ENCODE results near the gene ADAMTS8.
A peak's percentile ranks its signal among the peaks of the same experiment; 100 is the strongest.

The ADAMTS8 gene

DNA sequence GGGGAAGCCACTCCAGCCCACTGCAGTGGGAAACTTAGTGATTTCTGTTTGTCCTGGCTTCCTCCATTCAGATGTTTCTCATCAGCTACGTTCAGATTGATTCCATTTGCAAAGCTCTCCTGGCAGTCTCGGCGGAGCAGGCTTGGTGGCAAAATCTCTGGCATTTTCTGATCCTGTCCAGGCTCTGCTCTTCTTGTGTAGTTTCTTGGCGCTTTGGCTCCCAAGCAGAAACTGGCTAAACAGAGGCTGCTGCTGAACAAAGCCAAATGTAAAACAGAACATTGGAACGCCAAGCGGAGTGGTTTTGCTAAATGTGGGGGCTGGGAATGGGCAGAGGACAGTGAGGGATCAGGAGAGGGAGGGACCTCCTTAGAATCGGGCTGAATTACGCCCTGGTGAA is 36.7 kb downstream of the ADAMTS8 start:
- no peak for DNase-seq

DNA sequence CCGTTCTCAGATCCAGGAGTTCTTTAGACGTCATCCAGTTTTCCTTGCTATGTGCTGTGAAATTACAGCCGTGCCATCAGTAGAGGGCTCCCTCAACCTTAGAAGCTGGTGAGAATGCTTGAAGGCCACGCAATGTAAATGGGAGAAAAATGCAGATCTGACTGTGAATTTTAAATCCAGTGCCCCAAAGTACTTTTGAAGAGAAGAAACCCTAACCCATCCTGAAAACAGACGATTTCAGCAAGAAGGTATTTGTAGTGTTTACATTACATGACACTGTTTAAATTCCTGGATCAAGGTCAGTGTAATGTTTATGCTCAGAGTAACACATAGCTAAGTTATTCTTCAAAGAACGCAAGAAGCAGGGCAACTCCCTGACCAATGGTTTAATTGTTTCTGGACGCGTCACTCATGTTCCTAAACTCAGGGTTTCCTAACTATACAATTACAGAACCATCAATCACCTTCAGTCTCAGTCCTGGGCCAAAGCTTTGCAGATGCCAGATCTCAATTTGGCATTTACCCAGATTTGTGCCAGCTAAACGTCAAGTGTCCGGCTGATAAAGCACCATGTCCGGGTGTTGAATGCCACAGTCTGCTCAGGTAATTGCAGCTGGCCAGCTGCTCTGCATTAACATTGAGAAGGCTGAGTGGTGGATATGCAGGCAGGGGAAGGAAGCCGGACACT is 38.2 kb downstream of the ADAMTS8 start:
- peak; percentile 13 for DNase-seq

DNA sequence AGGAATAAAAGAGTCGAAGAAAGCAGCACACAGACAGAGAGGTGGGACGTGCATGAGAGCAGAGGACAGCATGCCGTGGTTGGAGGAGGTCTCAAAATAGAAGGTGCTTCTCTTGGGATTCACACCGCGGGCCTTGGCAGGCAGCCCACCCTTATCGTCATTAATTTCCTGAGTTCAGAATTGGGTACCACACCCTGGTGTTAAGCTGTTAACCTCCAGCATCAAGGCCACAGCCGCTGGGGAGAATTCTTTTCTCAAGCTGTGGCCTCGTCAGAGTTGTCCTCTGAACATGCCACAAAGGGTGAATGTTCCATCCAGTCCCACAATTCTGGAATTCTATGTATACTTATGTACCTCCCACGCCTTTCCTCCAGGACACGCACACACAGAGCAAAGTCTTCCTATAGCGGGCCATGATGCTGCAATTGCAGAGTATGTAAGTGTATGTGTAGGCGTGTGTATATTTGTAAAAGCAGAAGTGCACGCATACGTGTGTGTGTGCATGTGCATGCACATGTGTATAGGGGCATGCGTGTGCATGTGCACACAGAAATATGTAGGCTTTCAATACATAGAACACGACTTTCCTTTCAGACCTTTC is 39.0 kb downstream of the ADAMTS8 start:
- DNase-seq: peak; percentile 4

DNA sequence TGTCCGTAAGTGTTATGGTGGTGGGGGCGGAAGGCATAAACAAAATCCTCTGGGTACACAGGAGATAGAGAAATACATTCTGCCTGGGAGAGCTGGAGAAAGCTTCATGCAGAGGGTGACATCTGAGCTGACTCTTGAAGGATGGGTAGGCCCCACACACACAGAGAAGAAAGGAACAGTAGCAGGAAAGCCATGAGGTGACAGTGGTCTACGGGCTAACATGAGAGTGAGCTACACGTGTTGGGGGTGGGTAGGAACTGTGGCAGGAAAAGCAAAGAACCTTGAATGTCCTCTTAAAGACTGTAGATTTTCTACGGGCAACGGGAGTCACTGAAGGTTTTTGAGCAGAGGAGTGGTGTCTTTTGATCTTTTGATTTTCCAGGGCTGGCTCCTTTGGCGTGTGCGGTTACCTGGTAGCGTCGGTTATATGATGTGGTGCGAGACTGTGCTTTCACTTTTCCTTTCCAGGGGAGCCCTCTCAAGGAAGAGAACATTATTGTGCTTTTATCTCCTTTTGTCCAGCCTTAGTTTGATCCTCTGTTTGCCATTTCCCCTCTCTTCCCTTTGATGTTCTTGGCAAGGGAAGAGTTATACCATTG is 39.7 kb downstream of the ADAMTS8 start:
- DNase-seq: no peak

DNA sequence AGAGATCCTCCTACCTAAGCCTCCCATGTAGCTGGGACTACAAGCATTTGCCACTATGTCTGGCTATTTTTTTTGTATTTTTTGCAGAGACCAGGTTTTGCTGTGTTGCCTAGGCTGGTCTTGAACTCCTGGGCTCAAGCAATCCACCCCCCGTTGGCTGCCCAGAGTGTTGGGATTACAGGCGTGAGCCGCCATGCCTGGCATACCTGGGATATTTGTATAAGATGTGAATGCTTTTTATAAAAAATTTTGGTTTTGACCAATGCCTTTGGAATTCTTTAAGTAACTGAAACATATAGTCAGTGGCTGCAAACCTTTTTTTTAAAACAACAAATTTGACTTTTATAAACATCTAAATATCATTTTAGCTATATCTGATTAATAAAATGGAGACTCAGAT is 42.4 kb downstream of the ADAMTS8 start:
- no peak for DNase-seq

DNA sequence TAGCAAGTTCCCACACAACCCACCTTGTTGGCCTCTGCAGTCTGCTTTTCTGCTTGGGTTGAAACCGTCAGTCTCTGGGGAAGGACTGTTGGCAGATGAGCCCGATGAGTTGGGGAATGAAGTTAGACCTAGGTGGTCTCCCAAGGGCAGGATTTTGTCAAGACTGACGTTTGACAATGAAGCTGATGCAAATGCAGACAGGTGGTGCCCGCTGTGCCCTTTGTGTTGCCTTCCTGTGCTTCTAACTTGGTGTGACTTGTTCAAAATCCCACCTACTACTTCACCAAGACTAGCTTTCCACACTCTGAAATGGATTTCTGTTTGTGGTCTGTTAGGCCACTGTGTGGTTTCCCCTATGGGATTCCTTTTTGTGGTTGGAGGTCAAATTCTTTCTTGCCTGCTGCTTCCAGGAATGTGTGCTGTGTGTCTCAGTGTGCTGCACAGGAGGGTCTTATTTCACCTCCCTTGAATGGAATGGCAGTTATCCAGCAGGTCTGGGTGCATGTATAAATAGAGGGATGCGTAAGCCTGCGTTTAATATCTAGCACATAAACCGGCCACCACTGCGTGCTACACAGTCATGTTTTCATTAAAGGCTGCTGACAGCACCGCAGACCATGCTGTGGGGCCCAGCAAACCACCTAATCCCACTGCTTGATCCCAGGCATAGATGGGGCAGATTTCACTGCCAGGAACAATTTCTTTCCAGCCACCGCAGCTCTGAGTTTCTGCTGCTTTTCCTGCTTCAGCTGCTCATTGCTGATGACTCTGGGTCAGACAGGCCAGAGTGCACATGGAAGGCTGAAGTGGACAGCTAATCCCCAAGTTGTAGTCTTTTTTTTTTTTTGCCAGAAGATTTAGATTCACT is 44.8 kb downstream of the ADAMTS8 start:
- DNase-seq: no peak

DNA sequence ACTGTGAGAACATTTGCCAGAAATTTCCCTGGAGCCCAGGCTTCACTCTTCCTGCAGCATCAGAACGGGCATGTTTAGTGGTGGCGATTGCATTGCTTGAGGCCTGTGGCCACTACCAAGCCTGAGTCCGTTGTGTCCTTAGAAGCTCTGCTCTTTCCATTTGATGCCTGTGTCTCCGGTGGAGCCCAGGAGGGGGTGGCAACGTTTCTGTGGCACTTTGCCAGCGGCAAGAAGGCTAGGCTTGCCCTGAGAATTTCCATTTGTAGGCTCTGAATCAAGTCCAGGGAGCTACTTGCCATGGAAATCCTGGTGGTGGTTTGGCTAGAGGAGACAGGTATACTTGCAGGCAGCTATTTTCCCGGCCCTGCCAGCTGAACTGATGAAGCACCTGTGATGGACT is 47.1 kb downstream of the ADAMTS8 start:
- peak; percentile 5 for DNase-seq

DNA sequence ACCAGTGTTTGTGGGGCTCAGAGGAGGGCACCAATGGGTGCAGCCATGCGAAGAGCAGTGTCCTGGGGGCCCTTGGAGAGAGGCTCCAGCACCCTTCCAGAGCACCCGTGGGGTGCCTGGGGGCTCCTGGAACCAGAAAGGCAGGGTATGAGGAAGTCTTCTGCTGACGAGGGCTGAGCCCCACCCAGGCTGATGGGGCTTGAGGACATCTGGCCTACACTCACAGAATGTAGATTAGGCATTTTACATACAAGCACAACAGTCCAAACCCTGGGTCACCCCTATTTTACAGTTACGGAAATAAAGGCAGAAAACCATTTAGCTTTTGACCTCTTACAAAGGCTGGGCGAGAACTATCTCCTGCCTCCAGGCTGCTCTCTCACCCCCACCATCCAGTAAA is 47.6 kb downstream of the ADAMTS8 start:
- DNase-seq: no peak

DNA sequence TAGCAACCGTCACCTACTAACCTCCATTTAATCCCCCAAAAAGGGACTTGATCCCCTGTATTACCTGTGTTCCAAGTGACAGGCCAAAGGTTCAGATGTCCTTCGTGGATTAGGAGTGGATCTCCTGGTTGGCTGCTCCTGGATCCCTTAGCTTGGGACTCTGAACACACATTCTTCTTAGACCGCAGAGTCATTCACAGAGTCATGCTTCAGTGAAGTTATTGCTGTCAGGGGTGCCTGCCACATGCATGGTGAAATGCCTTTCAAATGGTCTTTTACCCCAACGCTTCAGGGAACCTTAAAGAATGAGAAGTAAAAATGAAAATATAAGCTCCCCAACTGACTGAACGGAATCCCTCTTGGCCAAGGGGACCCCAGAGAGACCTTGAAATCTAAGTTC is 49.1 kb downstream of the ADAMTS8 start:
- DNase-seq: no peak

DNA sequence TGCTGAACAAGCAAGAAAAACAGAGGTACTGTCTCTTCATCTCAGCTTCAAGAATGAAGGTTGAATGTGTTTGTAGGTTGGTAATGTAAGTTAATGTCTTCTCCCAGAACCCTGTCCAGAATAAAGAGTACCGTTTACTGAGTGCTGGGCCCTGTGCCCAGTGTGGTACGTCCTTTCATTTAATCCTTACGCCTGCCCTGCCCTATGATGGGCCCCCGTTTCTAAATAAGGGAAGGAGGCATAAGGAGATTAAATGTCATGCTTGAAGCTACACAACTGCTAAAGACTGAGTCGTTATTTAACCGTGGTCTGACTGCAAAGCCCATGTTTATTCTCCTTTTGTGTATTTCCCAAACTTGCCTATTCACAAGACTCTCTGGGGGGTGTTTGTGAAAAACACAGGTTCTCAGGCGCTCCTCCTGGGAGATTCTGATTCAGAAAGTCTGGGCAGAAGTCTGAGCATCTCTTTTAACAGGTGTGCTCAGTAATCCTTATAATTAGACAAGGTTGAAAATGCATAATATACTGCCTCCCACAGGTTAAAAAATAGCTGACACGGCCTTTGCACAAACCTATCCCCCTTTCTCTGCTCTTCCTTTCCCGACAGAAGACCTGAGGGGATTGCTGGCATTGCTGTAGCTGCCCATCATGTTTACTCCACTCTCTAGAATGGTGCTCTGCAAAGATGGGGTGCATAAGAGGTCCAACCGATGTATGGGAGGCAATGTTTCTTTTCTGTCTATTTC is 57.4 kb downstream of the ADAMTS8 start:
- DNase-seq: peak; percentile 7

DNA sequence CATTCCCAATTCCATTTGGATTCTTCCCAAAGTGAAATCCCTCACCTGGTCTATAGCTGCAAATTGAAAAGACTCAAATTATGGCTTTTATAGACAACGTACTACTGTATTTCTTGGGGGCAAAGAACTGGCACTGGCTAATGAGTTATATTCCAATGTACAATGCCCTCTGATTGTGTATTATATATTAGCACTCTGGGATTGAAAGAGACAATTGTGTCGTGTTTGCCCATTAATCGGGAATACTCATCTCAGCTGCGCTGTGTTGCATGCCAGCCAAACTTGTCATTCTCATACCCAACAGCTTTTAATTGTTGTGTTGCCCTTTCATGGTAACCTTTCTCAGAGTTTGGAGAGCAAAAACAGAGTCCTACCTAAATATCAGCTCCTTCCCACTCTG is 58.7 kb downstream of the ADAMTS8 start:
- DNase-seq: no peak

DNA sequence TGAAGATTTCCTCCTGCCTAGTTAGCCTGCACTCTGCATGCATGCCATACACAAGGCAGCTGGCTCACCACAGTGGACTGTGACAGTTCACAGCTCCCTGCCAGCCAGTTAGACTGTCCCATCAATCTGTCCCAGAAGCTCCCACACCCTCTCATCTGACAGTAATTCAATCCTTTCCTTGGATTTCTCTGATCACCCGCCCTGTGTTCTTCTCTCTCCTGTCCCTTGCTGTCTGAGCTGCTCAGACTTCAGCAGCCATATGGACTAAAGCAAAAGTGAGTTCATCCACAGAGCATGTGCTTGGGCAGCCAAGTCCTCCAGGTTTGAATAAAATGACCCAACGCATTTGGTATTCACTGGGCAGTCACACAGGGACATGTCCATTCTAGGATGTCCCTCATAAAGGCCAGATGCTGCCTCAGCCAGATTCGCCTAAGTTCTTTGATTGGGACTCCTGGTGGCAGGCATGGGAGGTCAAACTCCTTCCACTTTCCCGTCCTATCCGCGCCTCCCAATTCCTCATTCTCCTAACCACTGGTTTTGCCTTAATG is 59.2 kb downstream of the ADAMTS8 start:
- no peak for DNase-seq

DNA sequence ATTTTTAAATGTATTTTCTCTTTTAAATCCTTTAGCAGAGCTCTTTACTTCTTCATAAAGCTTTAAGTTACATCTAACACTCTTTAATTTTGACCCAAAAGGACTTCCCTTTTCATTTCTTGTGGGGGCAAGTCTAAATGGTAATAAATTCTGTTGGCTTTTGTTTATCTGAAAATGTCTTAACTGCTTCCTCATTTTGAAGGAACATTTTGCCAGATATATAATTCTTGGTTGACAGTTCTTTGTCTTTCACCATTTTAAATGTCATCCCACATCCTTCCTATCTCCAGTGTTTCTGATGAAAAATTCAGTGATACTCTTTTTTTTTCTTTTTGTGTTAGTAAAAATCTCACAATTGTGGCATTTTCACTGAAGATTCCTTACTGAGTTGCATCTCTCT is 69.0 kb downstream of the ADAMTS8 start:
- DNase-seq: no peak

DNA sequence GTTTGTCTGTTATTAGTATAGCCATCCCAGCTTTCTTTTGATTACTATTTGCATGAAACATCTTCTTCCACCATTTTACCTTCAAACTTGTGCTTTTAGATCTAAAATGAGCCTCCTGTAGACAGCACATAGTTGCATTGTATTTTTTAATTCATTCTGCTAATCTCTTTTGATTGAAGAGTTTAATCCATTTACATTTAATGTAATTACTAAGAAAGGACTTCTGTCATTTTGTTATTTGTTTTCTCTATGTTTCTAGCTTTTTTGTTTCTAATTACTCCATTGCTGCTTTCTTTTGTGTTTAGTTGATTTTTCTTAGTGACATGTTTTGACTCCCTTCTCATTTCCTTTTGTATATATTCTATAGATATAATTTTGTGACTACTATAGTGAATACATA is 70.0 kb downstream of the ADAMTS8 start:
- no peak for DNase-seq
